OCI-LY7 (cell line): ENCODE results near the gene PRDM10. TPM values are rescaled to one million over a fixed set of nuclear protein-coding genes. Genes with fewer than 3 reads are reported as not detected.

Source experiments
- BruUV-seq: library from RNA; stranded (reverse); fragments of 400-500 nt; replicated peaks from 2 replicates; lab custom pipeline; 2021; lab: Mats Ljungman, UMichigan
- CTCF ChIA-PET: fragments of 300-600 bp; sonication (Branson Sonifier 250); formaldehyde crosslinking; loops from one replicate; lab custom pipeline; 2022; ENCODE audit warnings: antibody characterized with exemption; ENCODE audit not compliant: unreplicated experiment; lab: Charles Lee
- POLR2A ChIA-PET: fragments of 300-600 bp; sonication (Branson Sonifier 250); formaldehyde crosslinking; loops from one replicate; lab custom pipeline; 2022; ENCODE audit warnings: antibody characterized with exemption; lab: Charles Lee
- DNase-seq: peaks from one replicate; pipeline ENCODE4 v3.0.0-alpha.2; 2015; ENCODE audit warnings: low spot score
- H2AFZ ChIP-seq: fragments of 200-600 bp; sonication (generic), shearing (Covaris generic); 2 replicates; pipeline ENCODE4 v1.6.1; 2014; ENCODE audit warnings: mild to moderate bottlenecking, antibody characterized with exemption, low read length, moderate library complexity
- H3K27ac ChIP-seq: fragments of 200-600 bp; sonication (generic); 2 replicates; pipeline ENCODE4 v1.5.1; 2014; ENCODE audit warnings: mixed run types, low read depth, mild to moderate bottlenecking, moderate library complexity, low read length, inconsistent platforms; ENCODE audit not compliant: poor library complexity, severe bottlenecking
- H3K36me3 ChIP-seq: fragments of 200-600 bp; sonication (generic); 2 replicates; pipeline ENCODE4 v1.6.1; 2014; ENCODE audit warnings: mild to moderate bottlenecking, antibody characterized with exemption, low read length, moderate library complexity, mixed read lengths; ENCODE audit not compliant: insufficient read depth
- H3K4me1 ChIP-seq: fragments of 200-600 bp; sonication (generic); 2 replicates; pipeline ENCODE4 v1.5.1; 2014; ENCODE audit warnings: mild to moderate bottlenecking, low read length; ENCODE audit not compliant: insufficient read depth, poor library complexity, severe bottlenecking
- H3K4me2 ChIP-seq: fragments of 200-600 bp; sonication (generic); 2 replicates; pipeline ENCODE4 v1.6.1; 2014; ENCODE audit warnings: mild to moderate bottlenecking, low read length
- H3K4me3 ChIP-seq: fragments of 200-600 bp; sonication (generic); 2 replicates; pipeline ENCODE4 v1.5.1; 2014; ENCODE audit warnings: mild to moderate bottlenecking, low read depth, low read length; ENCODE audit not compliant: poor library complexity, severe bottlenecking
- H3K79me2 ChIP-seq: fragments of 200-600 bp; sonication (generic); 2 replicates; pipeline ENCODE4 v1.6.1; 2016; ENCODE audit warnings: low read depth, mild to moderate bottlenecking, low read length, moderate library complexity, mixed read lengths; ENCODE audit not compliant: insufficient read depth
- H3K9me2 ChIP-seq: fragments of 200-600 bp; sonication (generic); 2 replicates; pipeline ENCODE4 v1.6.1; 2016; ENCODE audit warnings: mild to moderate bottlenecking, low read length, mixed read lengths; ENCODE audit not compliant: insufficient read depth
- H3K9me3 ChIP-seq: fragments of 200-600 bp; sonication (generic); 2 replicates; pipeline ENCODE4 v1.6.1; 2014; ENCODE audit warnings: mild to moderate bottlenecking, mixed run types, low read length, mixed read lengths
- H4K20me1 ChIP-seq: fragments of 200-600 bp; sonication (generic); 2 replicates; pipeline ENCODE4 v1.6.1; 2014; ENCODE audit warnings: mild to moderate bottlenecking, antibody characterized with exemption, low read length, moderate library complexity, mixed read lengths; ENCODE audit not compliant: insufficient read depth
- CTCF ChIP-seq: fragments of 200-600 bp; sonication (generic); conservative IDR thresholded peaks from 2 replicates; pipeline ENCODE4 v1.5.1; 2014; ENCODE audit warnings: mild to moderate bottlenecking, antibody characterized with exemption, low read length, moderate library complexity, mixed read lengths
- EZH2phosphoT487 ChIP-seq: fragments of 200-600 bp; sonication (generic); IDR thresholded peaks from 2 replicates; pipeline ENCODE4 v1.6.1; 2018; ENCODE audit warnings: low read depth, borderline replicate concordance, mild to moderate bottlenecking, mixed run types, antibody characterized with exemption, low read length, moderate library complexity, mixed read lengths
- intact Hi-C: fragments of 100-400 bp; cut with micrococcal nuclease; formaldehyde crosslinking; loops from one replicate; pipeline ENCODE4 v1.10.0; 2022; ENCODE audit not compliant: unreplicated experiment
- total RNA-seq, 2 experiments: library from RNA; depleted of rRNA in 1 of 2; stranded (reverse); fragments of >200 nt in 1 of 2; shearing (Covaris generic) in 1 of 2; gene quantifications; 2 replicates each; pipeline ENCODE4 v1.2.3, GENCODE V29; 2014 to 2022

The PRDM10 gene
- total RNA-seq, 2 experiments from 2014 or later, result 29.8 to 60.6 TPM

- TF ChIP-seq CTCF (no peak), EZH2phosphoT487 (no peak)
- Histone ChIP-seq H3K9me3 (no peaks in the 10 kb centered on the region), H3K4me3 (no peak overlapping the region), H3K79me2 (no peaks in the 10 kb centered on the region), H3K36me3 (peaks cover 94% of the 10 kb centered on the region), H4K20me1 (no peaks in the 10 kb centered on the region), H3K27ac (no peak overlapping the region), H2AFZ (no peak overlapping the region), H3K4me1 (no peaks in the 10 kb centered on the region), H3K4me2 (no peak overlapping the region), H3K9me2 (no peaks in the 10 kb centered on the region)
- intact Hi-C loops, result no loop called here
- CTCF ChIA-PET, result interaction anchor here (0.5 kb wide), 1 partner anchor 299 kb away, joined by 3 read pairs; no protein-coding TSS in a partner anchor
- DNase-seq, result no peak
- POLR2A ChIA-PET, result no interaction called here
- BruUV-seq, result no TSS peak
Observed at GRCh38 chr11:129865701-129866100, 136.9 kb downstream of the PRDM10 start.

- Histone ChIP-seq H3K4me2 (no peak overlapping the region), H4K20me1 (no peaks in the 10 kb centered on the region), H3K27ac (no peak overlapping the region), H3K4me1 (no peaks in the 10 kb centered on the region), H3K36me3 (peaks cover 94% of the 10 kb centered on the region), H2AFZ (no peak overlapping the region), H3K4me3 (no peak overlapping the region), H3K79me2 (no peaks in the 10 kb centered on the region), H3K9me2 (no peaks in the 10 kb centered on the region), H3K9me3 (no peaks in the 10 kb centered on the region)
- no TSS peak for BruUV-seq
- CTCF ChIA-PET, result no interaction called here
- POLR2A ChIA-PET, result no interaction called here
- DNase-seq, result no peak
- TF ChIP-seq EZH2phosphoT487, result no peak
- no peak for TF ChIP-seq CTCF
- intact Hi-C loops, result no loop called here
Observed at GRCh38 chr11:129864811-129865210, 137.8 kb downstream of the PRDM10 start.

GRCh38 chr11:129861702-129862522, 140.7 kb downstream of the PRDM10 start:
- H3K36me3 ChIP-seq, result peaks cover 78% of the 10 kb centered on the region
- no peak for DNase-seq
- H3K4me3 ChIP-seq, result no peak overlapping the region
- H3K79me2 ChIP-seq, result no peaks in the 10 kb centered on the region
- no peak overlapping the region for H3K4me2 ChIP-seq
- H3K27ac ChIP-seq, result no peak overlapping the region
- H3K9me2 ChIP-seq, result no peaks in the 10 kb centered on the region
- intact Hi-C loops, result no loop called here
- no TSS peak for BruUV-seq
- no peak for TF ChIP-seq EZH2phosphoT487
- no peak overlapping the region for H2AFZ ChIP-seq
- no peaks in the 10 kb centered on the region for H3K9me3 ChIP-seq
- POLR2A ChIA-PET, result interaction anchor here (0.8 kb wide), 1 partner anchor 533 kb away, joined by 6 read pairs; no protein-coding TSS in a partner anchor
- H4K20me1 ChIP-seq, result no peaks in the 10 kb centered on the region
- no peaks in the 10 kb centered on the region for H3K4me1 ChIP-seq
- CTCF ChIA-PET, result no interaction called here
